ENCODE data around the gene RAD18. TPM values are rescaled to one million over a fixed set of nuclear protein-coding genes. Genes with fewer than 3 reads are reported as not detected.

RAD18 gene
- total RNA-seq, 2 experiments from 2014 or later = 30.9 to 31.1 TPM

- ATAC-seq (ENCODE audit: low read depth) (no peak), DNase-seq (no peak)
- no peak overlapping the region for H3K4me3 Mint-ChIP-seq
- POLR2A ChIA-PET = no interaction called here
- H3K27ac Mint-ChIP-seq = no peak overlapping the region
- peaks cover 1% of the 10 kb centered on the region for H3K9me3 Mint-ChIP-seq
- no peaks in the 10 kb centered on the region for H3K4me1 Mint-ChIP-seq
- peaks cover 10% of the 10 kb centered on the region for H3K36me3 Mint-ChIP-seq
- H3K27me3 Mint-ChIP-seq = no peaks in the 10 kb centered on the region
These were observed 93.7 kb downstream of the RAD18 start for GRCh38 chr3:8869613-8870012.

- peaks cover 10% of the 10 kb centered on the region for H3K36me3 Mint-ChIP-seq
- ATAC-seq (ENCODE audit: low read depth) (no peak), DNase-seq (no peak)
- no peaks in the 10 kb centered on the region for H3K27me3 Mint-ChIP-seq
- no peak overlapping the region for H3K4me3 Mint-ChIP-seq
- POLR2A ChIA-PET = no interaction called here
- no peaks in the 10 kb centered on the region for H3K4me1 Mint-ChIP-seq
- peaks cover 1% of the 10 kb centered on the region for H3K9me3 Mint-ChIP-seq
- H3K27ac Mint-ChIP-seq = no peak overlapping the region
These were observed 94.3 kb downstream of the RAD18 start for GRCh38 chr3:8868996-8869395.

GRCh38 chr3:8867646-8868045 is 95.6 kb downstream of the RAD18 start:
- no peak overlapping the region for H3K4me3 Mint-ChIP-seq
- H3K36me3 Mint-ChIP-seq = peaks cover 10% of the 10 kb centered on the region
- H3K9me3 Mint-ChIP-seq = peaks cover 1% of the 10 kb centered on the region
- H3K4me1 Mint-ChIP-seq = no peaks in the 10 kb centered on the region
- ATAC-seq (ENCODE audit: low read depth) (no peak), DNase-seq (no peak)
- no peaks in the 10 kb centered on the region for H3K27me3 Mint-ChIP-seq
- no peak overlapping the region for H3K27ac Mint-ChIP-seq
- POLR2A ChIA-PET = no interaction called here

- ATAC-seq (ENCODE audit: low read depth) (no peak), DNase-seq (no peak)
- Mint-ChIP-seq H3K36me3 (peaks cover 7% of the 10 kb centered on the region), H3K4me1 (no peaks in the 10 kb centered on the region), H3K9me3 (no peaks in the 10 kb centered on the region), H3K27me3 (no peaks in the 10 kb centered on the region), H3K27ac (no peak overlapping the region), H3K4me3 (no peak overlapping the region)
- POLR2A ChIA-PET = no interaction called here
These were observed 97.6 kb downstream of the RAD18 start for GRCh38 chr3:8865697-8866096.

- DNase-seq = no peak
- Mint-ChIP-seq H3K27ac (no peak overlapping the region), H3K4me3 (no peak overlapping the region), H3K27me3 (no peaks in the 10 kb centered on the region), H3K36me3 (peaks cover 2% of the 10 kb centered on the region), H3K9me3 (no peaks in the 10 kb centered on the region), H3K4me1 (no peaks in the 10 kb centered on the region)
- ATAC-seq (ENCODE audit: low read depth) = no peak
- POLR2A ChIA-PET = no interaction called here
These were observed 98.6 kb downstream of the RAD18 start for GRCh38 chr3:8864402-8865350.

GRCh38 chr3:8863891-8864290 is 99.4 kb downstream of the RAD18 start:
- DNase-seq = no peak
- no peaks in the 10 kb centered on the region for H3K27me3 Mint-ChIP-seq
- ATAC-seq (ENCODE audit: low read depth) = no peak
- no peaks in the 10 kb centered on the region for H3K4me1 Mint-ChIP-seq
- H3K9me3 Mint-ChIP-seq = no peaks in the 10 kb centered on the region
- H3K4me3 Mint-ChIP-seq = no peak overlapping the region
- peaks cover 2% of the 10 kb centered on the region for H3K36me3 Mint-ChIP-seq
- POLR2A ChIA-PET = no interaction called here
- H3K27ac Mint-ChIP-seq = no peak overlapping the region

GRCh38 chr3:8857720-8858367 is 105.4 kb downstream of the RAD18 start:
- Mint-ChIP-seq H3K9me3 (no peaks in the 10 kb centered on the region), H3K36me3 (peaks cover 2% of the 10 kb centered on the region), H3K4me3 (no peak overlapping the region), H3K4me1 (no peaks in the 10 kb centered on the region), H3K27ac (no peak overlapping the region), H3K27me3 (no peaks in the 10 kb centered on the region)
- ATAC-seq (ENCODE audit: low read depth) = no peak
- no peak for DNase-seq
- POLR2A ChIA-PET = no interaction called here

- Mint-ChIP-seq H3K9me3 (no peaks in the 10 kb centered on the region), H3K4me3 (no peak overlapping the region), H3K36me3 (peaks cover 2% of the 10 kb centered on the region), H3K27ac (no peak overlapping the region), H3K4me1 (no peaks in the 10 kb centered on the region), H3K27me3 (no peaks in the 10 kb centered on the region)
- no peak for DNase-seq
- ATAC-seq (ENCODE audit: low read depth) = no peak
- POLR2A ChIA-PET = no interaction called here
These were observed 106.6 kb downstream of the RAD18 start for GRCh38 chr3:8856721-8857120.

GRCh38 chr3:8856071-8856470 is 107.2 kb downstream of the RAD18 start:
- ATAC-seq (ENCODE audit: low read depth) = no peak
- Mint-ChIP-seq H3K4me1 (no peaks in the 10 kb centered on the region), H3K27ac (no peak overlapping the region), H3K9me3 (no peaks in the 10 kb centered on the region), H3K4me3 (no peak overlapping the region), H3K36me3 (peaks cover 2% of the 10 kb centered on the region), H3K27me3 (no peaks in the 10 kb centered on the region)
- DNase-seq = no peak
- POLR2A ChIA-PET = no interaction called here

GRCh38 chr3:8854656-8855055 is 108.6 kb downstream of the RAD18 start:
- Mint-ChIP-seq H3K27ac (no peak overlapping the region), H3K36me3 (peaks cover 4% of the 10 kb centered on the region), H3K27me3 (no peaks in the 10 kb centered on the region), H3K4me1 (no peaks in the 10 kb centered on the region), H3K9me3 (no peaks in the 10 kb centered on the region), H3K4me3 (no peak overlapping the region)
- no peak for DNase-seq
- ATAC-seq (ENCODE audit: low read depth) = no peak
- POLR2A ChIA-PET = no interaction called here

- no peak overlapping the region for H3K4me3 Mint-ChIP-seq
- no peak overlapping the region for H3K27ac Mint-ChIP-seq
- H3K4me1 Mint-ChIP-seq = no peaks in the 10 kb centered on the region
- DNase-seq (no peak), ATAC-seq (ENCODE audit: low read depth) (no peak)
- H3K9me3 Mint-ChIP-seq = no peaks in the 10 kb centered on the region
- POLR2A ChIA-PET = no interaction called here
- no peaks in the 10 kb centered on the region for H3K27me3 Mint-ChIP-seq
- H3K36me3 Mint-ChIP-seq = peaks cover 4% of the 10 kb centered on the region
These were observed 110.2 kb downstream of the RAD18 start for GRCh38 chr3:8853081-8853480.

- no peaks in the 10 kb centered on the region for H3K27me3 Mint-ChIP-seq
- H3K4me3 Mint-ChIP-seq = no peak overlapping the region
These were observed 110.8 kb downstream of the RAD18 start for GRCh38 chr3:8852511-8852910.

GRCh38 chr3:8851703-8852102 is 111.6 kb downstream of the RAD18 start:
- peaks cover 4% of the 10 kb centered on the region for H3K36me3 Mint-ChIP-seq
- no peak for DNase-seq
- H3K27me3 Mint-ChIP-seq = no peaks in the 10 kb centered on the region
- no peak overlapping the region for H3K4me3 Mint-ChIP-seq
- H3K27ac Mint-ChIP-seq = no peak overlapping the region
- no peaks in the 10 kb centered on the region for H3K9me3 Mint-ChIP-seq
- no peaks in the 10 kb centered on the region for H3K4me1 Mint-ChIP-seq
- POLR2A ChIA-PET = no interaction called here
- ATAC-seq (ENCODE audit: low read depth) = no peak

More at GRCh38 chr3:8852511-8852910, 110.8 kb downstream of the RAD18 start:
- H3K9me3 Mint-ChIP-seq = no peaks in the 10 kb centered on the region
- POLR2A ChIA-PET = no interaction called here
- peaks cover 4% of the 10 kb centered on the region for H3K36me3 Mint-ChIP-seq
- ATAC-seq (ENCODE audit: low read depth) (no peak), DNase-seq (no peak)
- no peak overlapping the region for H3K27ac Mint-ChIP-seq
- H3K4me1 Mint-ChIP-seq = no peaks in the 10 kb centered on the region

GRCh38 chr3:8848696-8849131 is 114.6 kb downstream of the RAD18 start:
- H3K4me3 Mint-ChIP-seq = no peak overlapping the region
- no peak overlapping the region for H3K27ac Mint-ChIP-seq
- no peaks in the 10 kb centered on the region for H3K27me3 Mint-ChIP-seq
- POLR2A ChIA-PET = no interaction called here
- no peaks in the 10 kb centered on the region for H3K9me3 Mint-ChIP-seq
- DNase-seq (no peak), ATAC-seq (ENCODE audit: low read depth) (no peak)
- peaks cover 2% of the 10 kb centered on the region for H3K36me3 Mint-ChIP-seq
- H3K4me1 Mint-ChIP-seq = no peaks in the 10 kb centered on the region

All from activated naive CD8-positive, alpha-beta T cell treated with anti-CD3 and anti-CD28 coated beads, Interleukin-2, amount 10 ng/mL, durations not matched to agents 7 days and 5 days (primary cell).